Measurements from ENCODE around the gene PEX14. TPM values are rescaled to one million over a fixed set of nuclear protein-coding genes. Genes with fewer than 3 reads are reported as not detected.

PEX14 gene
- polyA plus RNA-seq, 3 donors, result 2.2 to 8.8 (median 2.7) TPM

DNA sequence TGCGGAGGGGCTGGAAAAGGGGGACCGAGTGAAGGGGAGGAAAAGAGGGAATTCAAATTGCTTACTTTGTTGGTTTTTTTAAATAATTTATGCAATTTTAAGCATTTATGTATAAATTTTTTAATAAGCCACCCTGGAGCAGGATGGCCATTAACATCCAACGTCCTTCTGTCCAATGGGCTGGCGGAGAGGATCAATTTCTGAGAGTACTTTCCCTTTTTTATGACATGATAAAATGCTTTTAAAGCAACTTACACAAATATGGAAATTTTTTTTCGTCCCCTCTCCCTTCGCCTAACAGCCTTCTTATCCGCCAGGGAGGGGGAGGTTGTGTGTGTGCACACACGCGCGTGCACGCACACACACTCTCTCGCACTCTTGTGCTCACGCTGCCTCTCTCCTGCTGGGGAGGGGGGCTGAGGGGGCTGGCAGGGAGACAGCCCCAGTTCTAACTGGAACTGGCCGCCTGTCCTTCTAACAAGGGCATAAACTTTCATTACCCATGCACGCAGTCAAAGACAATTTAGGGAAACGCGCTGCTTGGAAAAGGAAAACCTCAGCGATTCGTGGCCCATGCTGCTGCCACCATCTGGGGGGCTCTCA is 198.5 kb downstream of the PEX14 start:
- Mint-ChIP-seq H3K36me3 (no peaks in the 10 kb centered on the region), H3K27me3 (ENCODE audit: low read depth in 3 of 3) (peaks cover 4 to 8% (median 7%) of the 10 kb centered on the region in 3 donors), H3K27ac (no peak overlapping the region), H3K4me1 (peaks cover 1% of the 10 kb centered on the region), H3K9me3 (no peaks in the 10 kb centered on the region), H3K4me3 (no peak overlapping the region)
- H3K27me3 ChIP-seq (ENCODE audit: control insufficient read depth in 2 of 2, insufficient read depth in 2 of 2, low read length in 2 of 2), result no peaks in the 10 kb centered on the region
- H3K4me1 ChIP-seq (ENCODE audit: control insufficient read depth in 1 of 2, insufficient read depth in 2 of 2, low read length in 2 of 2), result no peaks in the 10 kb centered on the region
- no peak overlapping the region for H2AFZ ChIP-seq (ENCODE audit: insufficient read depth, low read depth, low read length, poor library complexity, severe bottlenecking)
- WGBS (ENCODE audit: insufficient coverage), result 91% methylated on average over 9 of the region's 19 CpGs
- H3K9me3 ChIP-seq (replicated peaks in 1 of 2; ENCODE audit: control insufficient read depth in 1 of 2, insufficient read depth in 1 of 2, low read length in 2 of 2), result no peaks in the 10 kb centered on the region
- TF ChIP-seq CTCF (IDR thresholded peaks at IDR 0.05), result no peak
- intact Hi-C loops (cut with micrococcal nuclease), result no loop called here
- no peak for DNase-seq
- H4K20me1 ChIP-seq (ENCODE audit: insufficient read depth, low read length), result no peaks in the 10 kb centered on the region
- no peaks in the 10 kb centered on the region for H3K36me3 ChIP-seq (replicated peaks in 1 of 2; ENCODE audit: control insufficient read depth in 1 of 2, insufficient read depth in 2 of 2, low read length in 2 of 2)
- no peak overlapping the region for H3K9ac ChIP-seq (ENCODE audit: insufficient read depth, low read length, poor library complexity, severe bottlenecking)
- no peak overlapping the region for H3K4me3 ChIP-seq (replicated peaks in 1 of 3; ENCODE audit: low read depth in 2 of 3, low read length in 3 of 3)
- no peak overlapping the region for H3K27ac ChIP-seq (ENCODE audit: low read depth in 1 of 2, low read length in 2 of 2)
- no peak overlapping the region for H3K4me2 ChIP-seq (replicated peaks; ENCODE audit: extremely low read depth, low read length, poor library complexity, severe bottlenecking)
- H3K79me2 ChIP-seq (ENCODE audit: insufficient read depth, low read length), result no peaks in the 10 kb centered on the region

DNA sequence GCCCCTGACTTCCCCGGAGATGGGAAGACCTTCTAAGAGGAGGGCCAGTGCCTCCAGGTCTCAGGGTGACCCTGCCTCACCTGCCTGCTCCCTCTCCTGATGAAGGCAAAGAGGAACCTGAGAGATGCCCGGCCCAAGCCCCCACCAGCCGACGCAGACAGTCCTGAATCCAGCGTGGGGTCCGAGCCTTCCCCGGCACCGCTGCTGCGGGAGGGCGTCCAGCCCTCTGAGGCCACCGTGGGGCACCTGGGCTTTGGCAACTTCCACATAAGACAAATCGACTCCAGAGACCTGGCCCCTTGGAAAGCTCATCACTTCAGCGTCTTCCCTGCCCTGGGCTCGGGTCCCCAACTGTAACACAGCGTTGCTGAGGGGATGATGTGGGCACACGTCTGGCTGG is 199.5 kb downstream of the PEX14 start:
- no peaks in the 10 kb centered on the region for H3K9me3 Mint-ChIP-seq
- intact Hi-C loops (cut with micrococcal nuclease), result no loop called here

More for the DNA sequence above, 199.5 kb downstream of the PEX14 start:
- H3K4me1 Mint-ChIP-seq, result peaks cover 1% of the 10 kb centered on the region
- H3K4me2 ChIP-seq (replicated peaks; ENCODE audit: extremely low read depth, low read length, poor library complexity, severe bottlenecking), result no peak overlapping the region
- H4K20me1 ChIP-seq (ENCODE audit: insufficient read depth, low read length), result no peaks in the 10 kb centered on the region
- H3K9ac ChIP-seq (ENCODE audit: insufficient read depth, low read length, poor library complexity, severe bottlenecking), result no peak overlapping the region
- no peak overlapping the region for H2AFZ ChIP-seq (ENCODE audit: insufficient read depth, low read depth, low read length, poor library complexity, severe bottlenecking)
- no peak overlapping the region for H3K27ac Mint-ChIP-seq
- no peaks in the 10 kb centered on the region for H3K36me3 Mint-ChIP-seq
- no peaks in the 10 kb centered on the region for H3K4me1 ChIP-seq (ENCODE audit: control insufficient read depth in 1 of 2, insufficient read depth in 2 of 2, low read length in 2 of 2)
- WGBS (ENCODE audit: insufficient coverage), result 97% methylated on average over 16 of the region's 16 CpGs
- no peak overlapping the region for H3K4me3 ChIP-seq (replicated peaks in 1 of 3; ENCODE audit: low read depth in 2 of 3, low read length in 3 of 3)
- H3K27me3 Mint-ChIP-seq (ENCODE audit: low read depth in 3 of 3), result peaks cover 4 to 8% (median 7%) of the 10 kb centered on the region in 3 donors
- no peak overlapping the region for H3K4me3 Mint-ChIP-seq
- no peaks in the 10 kb centered on the region for H3K79me2 ChIP-seq (ENCODE audit: insufficient read depth, low read length)
- no peaks in the 10 kb centered on the region for H3K36me3 ChIP-seq (replicated peaks in 1 of 2; ENCODE audit: control insufficient read depth in 1 of 2, insufficient read depth in 2 of 2, low read length in 2 of 2)
- TF ChIP-seq CTCF (IDR thresholded peaks at IDR 0.05), result no peak
- no peak for DNase-seq
- H3K27ac ChIP-seq (ENCODE audit: low read depth in 1 of 2, low read length in 2 of 2), result no peak overlapping the region
- no peaks in the 10 kb centered on the region for H3K9me3 ChIP-seq (replicated peaks in 1 of 2; ENCODE audit: control insufficient read depth in 1 of 2, insufficient read depth in 1 of 2, low read length in 2 of 2)
- H3K27me3 ChIP-seq (ENCODE audit: control insufficient read depth in 2 of 2, insufficient read depth in 2 of 2, low read length in 2 of 2), result no peaks in the 10 kb centered on the region

All from CD14-positive monocyte (primary cell).